PC-3 (cell line): ENCODE measurements around the gene CHM. TPM values are rescaled to one million over a fixed set of nuclear protein-coding genes. Genes with fewer than 3 reads are reported as not detected.
"Not testable (repeated sequence)": the region's sequence is repeated elsewhere in the genome, so short reads cannot be mapped to it uniquely, and the experiment has no call there.

Source experiments
- ATAC-seq: fragments of 200-7000 bp; cut with Tn5 transposase; 2 replicates; pipeline ENCODE4 v1.9.1; 2020; ENCODE audit warnings: mild to moderate bottlenecking, moderate library complexity
- BruUV-seq: library from RNA; stranded (reverse); fragments of 400-500 nt; replicated peaks from 2 replicates; lab custom pipeline; 2021; lab: Mats Ljungman, UMichigan
- CTCF ChIA-PET: fragments of 300-600 bp; sonication (Branson Sonifier 250); formaldehyde crosslinking; loops from one replicate; lab custom pipeline; 2022; ENCODE audit warnings: antibody characterized with exemption; lab: Charles Lee
- POLR2A ChIA-PET: fragments of 300-600 bp; sonication (Branson Sonifier 250); formaldehyde crosslinking; loops from one replicate; lab custom pipeline; 2022; ENCODE audit warnings: antibody characterized with exemption; ENCODE audit not compliant: unreplicated experiment; lab: Charles Lee
- DNase-seq: peaks from one replicate; pipeline ENCODE4 v3.0.0-alpha.2; 2015
- H2AFZ ChIP-seq: fragments of 300-600 bp; sonication (generic); 2 replicates; pipeline ENCODE4 v1.6.0; 2016; ENCODE audit warnings: antibody characterized with exemption, low read length
- H3F3A ChIP-seq: fragments of 300-600 bp; sonication (generic); one replicate; pipeline ENCODE4 v1.6.0; 2017; ENCODE audit warnings: antibody characterized with exemption, low read length, control low read depth, mild to moderate bottlenecking; ENCODE audit not compliant: unreplicated experiment
- H3K27ac ChIP-seq: fragments of 300-600 bp; sonication (generic); 2 replicates; pipeline ENCODE4 v1.5.1; 2016; ENCODE audit warnings: mild to moderate bottlenecking, low read length
- H3K27me3 ChIP-seq: fragments of 300-600 bp; sonication (generic); 2 replicates; pipeline ENCODE4 v1.6.1; 2016; ENCODE audit warnings: low read length, mixed read lengths
- H3K36me3 ChIP-seq: fragments of 300-600 bp; sonication (generic); 2 replicates; pipeline ENCODE4 v1.6.1; 2016; ENCODE audit warnings: low read depth, mixed run types, low read length, mixed read lengths
- H3K4me1 ChIP-seq: fragments of 300-600 bp; sonication (generic); 2 replicates; pipeline ENCODE4 v1.5.1; 2016; ENCODE audit warnings: low read length; ENCODE audit not compliant: insufficient read depth
- H3K4me2 ChIP-seq: fragments of 300-600 bp; sonication (generic); 2 replicates; pipeline ENCODE4 v1.6.0; 2016; ENCODE audit warnings: low read length
- H3K4me3 ChIP-seq: fragments of 300-600 bp; sonication (generic); 2 replicates; pipeline ENCODE4 v1.5.1; 2016; ENCODE audit warnings: mild to moderate bottlenecking, low read length, mixed read lengths
- H3K79me2 ChIP-seq: fragments of 300-600 bp; sonication (generic); 2 replicates; pipeline ENCODE4 v1.6.1; 2017; ENCODE audit warnings: low read length, mixed read lengths
- H3K9ac ChIP-seq: fragments of 300-600 bp; sonication (generic); 2 replicates; pipeline ENCODE4 v1.6.0; 2016; ENCODE audit warnings: mild to moderate bottlenecking, low read length
- H3K9me2 ChIP-seq: fragments of 300-600 bp; sonication (generic); replicated peaks from 2 replicates; pipeline ENCODE4 v1.6.1; 2016; ENCODE audit warnings: mixed run types, low read length, mixed read lengths
- H3K9me3 ChIP-seq: fragments of 300-600 bp; sonication (generic); 2 replicates; pipeline ENCODE4 v1.6.1; 2016; ENCODE audit warnings: low read length, mixed read lengths
- H4K20me1 ChIP-seq: fragments of 300-600 bp; sonication (generic); 2 replicates; pipeline ENCODE4 v1.6.1; 2016; ENCODE audit warnings: low read length, mixed read lengths
- CTCF ChIP-seq: fragments of 300-600 bp; sonication (generic); conservative IDR thresholded peaks from 2 replicates; pipeline ENCODE4 v1.5.1; 2017; ENCODE audit warnings: antibody characterized with exemption, low read depth, mild to moderate bottlenecking, low read length
- EZH2 ChIP-seq: fragments of 300-600 bp; sonication (generic); IDR thresholded peaks from one replicate; pipeline ENCODE4 v1.6.1; 2017; ENCODE audit warnings: antibody characterized with exemption, mild to moderate bottlenecking, low read length; ENCODE audit not compliant: unreplicated experiment
- EZH2phosphoT487 ChIP-seq: fragments of 300-600 bp; sonication (generic); IDR thresholded peaks from 2 replicates; pipeline ENCODE4 v1.6.1; 2018; ENCODE audit warnings: mild to moderate bottlenecking, antibody characterized with exemption, low read length, borderline replicate concordance
- intact Hi-C: fragments of 100-400 bp; cut with micrococcal nuclease; formaldehyde crosslinking; loops from 2 replicates; pipeline ENCODE4 v1.9.0; 2023
- total RNA-seq: library from RNA; depleted of rRNA; stranded (reverse); fragments of >200 nt; gene quantifications from 2 replicates; pipeline ENCODE4 v1.2.3, GENCODE V29; 2014

CHM gene
- total RNA-seq, 1 experiment from 2014 or later, result 14.9 TPM

DNA sequence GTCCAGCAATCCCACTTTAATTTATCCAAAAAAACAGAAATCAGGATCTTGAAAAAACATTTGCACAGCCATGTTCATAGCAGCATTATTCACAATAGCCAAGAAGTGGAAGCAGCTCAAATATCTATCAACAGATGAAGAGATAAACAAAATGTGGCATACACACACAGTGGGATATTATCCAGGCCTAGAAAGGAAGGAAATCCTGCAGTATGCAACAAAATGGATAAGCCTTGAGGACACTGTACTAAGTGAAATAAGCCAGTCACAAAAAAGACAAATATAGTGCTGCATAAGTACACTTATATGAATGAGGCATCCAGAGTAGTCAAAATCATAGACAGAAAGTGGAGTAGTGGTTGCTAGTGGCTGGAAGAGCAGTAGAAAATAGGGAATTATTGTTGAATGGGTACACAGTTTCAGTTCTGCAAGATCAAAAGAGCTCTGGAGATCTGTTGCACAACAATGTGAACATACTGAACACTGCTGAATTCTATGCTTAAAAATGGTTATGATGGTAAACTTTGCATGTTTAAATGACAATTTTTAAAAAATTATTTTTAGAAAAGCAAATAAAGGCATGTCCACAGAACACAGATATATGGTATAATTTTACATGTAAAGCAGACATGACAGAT, 25.6 kb downstream of the CHM start:
- BruUV-seq, result no TSS peak
- POLR2A ChIA-PET, result no interaction called here
- no peak overlapping the region for H2AFZ ChIP-seq
- no peak for DNase-seq
- TF ChIP-seq EZH2 (no peak), EZH2phosphoT487 (no peak), CTCF (no peak)
- H3K9me2 ChIP-seq, result no peaks in the 10 kb centered on the region
- no peak overlapping the region for H3K27ac ChIP-seq
- no peaks in the 10 kb centered on the region for H4K20me1 ChIP-seq
- no peaks in the 10 kb centered on the region for H3K79me2 ChIP-seq
- H3K4me1 ChIP-seq, result no peaks in the 10 kb centered on the region
- H3K9me3 ChIP-seq, result no peaks in the 10 kb centered on the region
- H3K27me3 ChIP-seq, result no peaks in the 10 kb centered on the region
- H3K36me3 ChIP-seq, result no peaks in the 10 kb centered on the region; the same call in 1 of the 2 replicates
- CTCF ChIA-PET, result interaction anchor here (0.6 kb wide), 1 partner anchor 216 kb away, joined by 3 read pairs; no protein-coding TSS in a partner anchor
- no peak overlapping the region for H3K9ac ChIP-seq
- no peak for ATAC-seq
- H3F3A ChIP-seq, result no peaks in the 10 kb centered on the region
- no peak overlapping the region for H3K4me3 ChIP-seq
- no peak overlapping the region for H3K4me2 ChIP-seq
- intact Hi-C loops, result no loop called here

- no peak overlapping the region for H2AFZ ChIP-seq
- no peak overlapping the region for H3K4me3 ChIP-seq
- CTCF ChIA-PET, result no interaction called here
- H3K27ac ChIP-seq, result no peak overlapping the region
- H3K79me2 ChIP-seq, result no peaks in the 10 kb centered on the region
- H3K9ac ChIP-seq, result no peak overlapping the region
- intact Hi-C loops, result no loop called here
- H3F3A ChIP-seq, result no peaks in the 10 kb centered on the region
- H3K4me2 ChIP-seq, result no peak overlapping the region
- H3K27me3 ChIP-seq, result no peaks in the 10 kb centered on the region
- POLR2A ChIA-PET, result no interaction called here
- no peaks in the 10 kb centered on the region for H3K4me1 ChIP-seq
- no peaks in the 10 kb centered on the region for H4K20me1 ChIP-seq
- ATAC-seq (no peak), DNase-seq (no peak)
- no peaks in the 10 kb centered on the region for H3K9me2 ChIP-seq
- TF ChIP-seq CTCF, result no peak
- TF ChIP-seq EZH2, result no peak
- TF ChIP-seq EZH2phosphoT487, result no peak
- no peaks in the 10 kb centered on the region for H3K9me3 ChIP-seq
- BruUV-seq, result no TSS peak
- no peaks in the 10 kb centered on the region for H3K36me3 ChIP-seq
These were observed 31.2 kb downstream of the CHM start for GRCh38 chrX:86016139-86016538.

- H4K20me1 ChIP-seq, intact Hi-C loops, H3K4me2 ChIP-seq, H3K27me3 ChIP-seq, CTCF ChIA-PET, H3K4me1 ChIP-seq, H2AFZ ChIP-seq, BruUV-seq, H3K9me2 ChIP-seq, H3K9me3 ChIP-seq, H3K27ac ChIP-seq, H3F3A ChIP-seq, ATAC-seq, H3K9ac ChIP-seq, H3K36me3 ChIP-seq, H3K79me2 ChIP-seq, H3K4me3 ChIP-seq, POLR2A ChIA-PET, DNase-seq: not testable (repeated sequence)
These were observed 32.4 kb downstream of the CHM start for GRCh38 chrX:86014959-86015358.
